Measurements from ENCODE around the gene CDC25B.

Gene CDC25B

DNA sequence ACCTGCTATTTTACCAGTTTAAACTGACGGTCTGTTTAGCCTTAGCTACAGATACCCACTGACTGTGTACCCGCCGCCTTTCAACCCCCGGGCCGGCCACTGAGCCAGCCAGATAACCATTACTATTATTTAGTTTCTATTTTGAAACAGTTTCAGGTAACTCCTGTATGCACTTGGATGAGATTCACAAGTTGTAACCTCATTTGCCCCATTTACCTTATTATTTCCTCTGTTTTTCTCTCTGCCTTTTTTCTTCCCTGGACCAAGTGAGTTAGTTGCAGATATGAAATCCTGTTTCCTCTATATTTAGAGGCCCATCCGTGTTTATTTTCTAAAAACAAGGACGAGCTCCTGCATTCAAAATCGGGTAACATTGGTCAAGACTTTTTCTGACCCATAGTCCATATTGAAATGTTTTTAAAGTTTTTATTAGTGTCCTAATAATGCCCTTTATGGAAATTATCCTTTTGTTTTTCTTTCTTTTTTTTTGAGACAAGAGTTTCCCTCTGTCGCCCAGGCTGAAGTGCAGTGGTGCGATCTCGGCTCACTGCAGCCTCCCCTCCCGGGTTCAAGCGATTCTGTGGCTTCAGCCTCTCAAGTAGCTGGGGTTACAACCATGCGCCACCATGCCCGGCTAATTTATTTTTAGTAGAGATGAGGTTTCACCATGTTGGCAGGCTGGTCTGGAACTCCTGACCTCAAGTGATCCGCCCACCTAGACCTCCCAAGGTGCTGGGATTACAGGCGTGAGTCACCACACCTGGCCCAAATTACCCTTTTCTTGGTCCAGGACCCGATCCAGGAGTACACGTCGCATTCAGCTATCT lies 25.0 kb downstream of the CDC25B start:
- TF ChIP-seq POLR2AphosphoS5 (IDR thresholded peaks at IDR 0.05; ENCODE audit: low read depth, low read length) (no peak; the same call in 1 of the 2 replicates), SIN3A (IDR thresholded peaks at IDR 0.05; ENCODE audit: borderline replicate concordance, insufficient read depth, low read length) (no peak)

DNA sequence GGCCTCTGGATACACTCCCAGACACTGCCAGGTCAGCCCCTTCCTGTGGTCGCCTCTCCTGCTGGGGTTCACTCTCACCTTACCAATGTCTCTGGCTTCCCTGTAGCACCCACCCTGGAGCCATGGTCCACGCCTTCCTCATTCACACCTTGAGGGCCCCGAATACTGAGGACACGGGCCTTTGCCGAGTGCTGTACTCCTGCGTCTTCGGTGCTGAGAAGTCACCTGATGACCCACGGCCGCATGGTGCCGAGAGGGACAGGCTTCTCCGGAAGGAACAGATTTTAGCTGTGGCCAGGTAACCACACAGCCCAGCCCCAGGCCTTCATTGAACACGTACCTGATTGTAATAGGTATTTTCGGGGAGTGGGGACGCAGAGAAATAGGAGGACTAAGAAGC lies 25.9 kb downstream of the CDC25B start:
- TF ChIP-seq TAF1 (IDR thresholded peaks at IDR 0.05; ENCODE audit: borderline replicate concordance, insufficient read depth, low read length) (no peak), SIN3A (IDR thresholded peaks at IDR 0.05; ENCODE audit: borderline replicate concordance, insufficient read depth, low read length) (no peak), FOXP2 (optimal IDR thresholded peaks at IDR 0.05; ENCODE audit: borderline replicate concordance, extremely low read depth, extremely low read length, insufficient read depth) (no peak), POLR2AphosphoS5 (IDR thresholded peaks at IDR 0.05; ENCODE audit: low read depth, low read length) (no peak)
- TF ChIP-seq, protein P1, sequence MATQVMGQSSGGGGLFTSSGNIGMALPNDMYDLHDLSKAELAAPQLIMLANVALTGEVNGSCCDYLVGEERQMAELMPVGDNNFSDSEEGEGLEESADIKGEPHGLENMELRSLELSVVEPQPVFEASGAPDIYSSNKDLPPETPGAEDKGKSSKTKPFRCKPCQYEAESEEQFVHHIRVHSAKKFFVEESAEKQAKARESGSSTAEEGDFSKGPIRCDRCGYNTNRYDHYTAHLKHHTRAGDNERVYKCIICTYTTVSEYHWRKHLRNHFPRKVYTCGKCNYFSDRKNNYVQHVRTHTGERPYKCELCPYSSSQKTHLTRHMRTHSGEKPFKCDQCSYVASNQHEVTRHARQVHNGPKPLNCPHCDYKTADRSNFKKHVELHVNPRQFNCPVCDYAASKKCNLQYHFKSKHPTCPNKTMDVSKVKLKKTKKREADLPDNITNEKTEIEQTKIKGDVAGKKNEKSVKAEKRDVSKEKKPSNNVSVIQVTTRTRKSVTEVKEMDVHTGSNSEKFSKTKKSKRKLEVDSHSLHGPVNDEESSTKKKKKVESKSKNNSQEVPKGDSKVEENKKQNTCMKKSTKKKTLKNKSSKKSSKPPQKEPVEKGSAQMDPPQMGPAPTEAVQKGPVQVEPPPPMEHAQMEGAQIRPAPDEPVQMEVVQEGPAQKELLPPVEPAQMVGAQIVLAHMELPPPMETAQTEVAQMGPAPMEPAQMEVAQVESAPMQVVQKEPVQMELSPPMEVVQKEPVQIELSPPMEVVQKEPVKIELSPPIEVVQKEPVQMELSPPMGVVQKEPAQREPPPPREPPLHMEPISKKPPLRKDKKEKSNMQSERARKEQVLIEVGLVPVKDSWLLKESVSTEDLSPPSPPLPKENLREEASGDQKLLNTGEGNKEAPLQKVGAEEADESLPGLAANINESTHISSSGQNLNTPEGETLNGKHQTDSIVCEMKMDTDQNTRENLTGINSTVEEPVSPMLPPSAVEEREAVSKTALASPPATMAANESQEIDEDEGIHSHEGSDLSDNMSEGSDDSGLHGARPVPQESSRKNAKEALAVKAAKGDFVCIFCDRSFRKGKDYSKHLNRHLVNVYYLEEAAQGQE (IDR thresholded peaks at IDR 0.05; ENCODE audit: insufficient read depth in 1 of 2, low read depth in 2 of 2, low read length in 2 of 2): no peak

DNA sequence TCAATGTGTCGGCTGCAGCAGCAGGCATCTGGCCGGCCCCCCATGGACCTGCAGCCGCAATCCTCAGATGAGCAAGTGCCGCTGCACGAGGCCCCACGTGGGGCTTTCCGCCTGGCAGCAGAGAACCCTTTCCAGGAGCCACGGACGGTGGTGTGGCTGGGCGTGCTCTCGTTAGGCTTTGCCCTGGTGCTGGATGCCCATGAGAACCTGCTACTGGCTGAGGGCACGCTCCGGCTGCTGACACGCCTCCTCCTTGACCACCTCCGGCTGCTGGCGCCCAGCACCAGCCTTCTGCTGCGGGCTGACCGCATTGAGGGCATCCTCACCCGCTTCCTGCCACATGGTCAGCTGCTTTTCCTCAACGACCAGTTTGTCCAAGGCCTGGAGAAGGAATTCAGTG lies 27.8 kb downstream of the CDC25B start:
- TF ChIP-seq, protein P1 (IDR thresholded peaks at IDR 0.05; ENCODE audit: insufficient read depth in 1 of 2, low read depth in 2 of 2, low read length in 2 of 2): no peak

DNA sequence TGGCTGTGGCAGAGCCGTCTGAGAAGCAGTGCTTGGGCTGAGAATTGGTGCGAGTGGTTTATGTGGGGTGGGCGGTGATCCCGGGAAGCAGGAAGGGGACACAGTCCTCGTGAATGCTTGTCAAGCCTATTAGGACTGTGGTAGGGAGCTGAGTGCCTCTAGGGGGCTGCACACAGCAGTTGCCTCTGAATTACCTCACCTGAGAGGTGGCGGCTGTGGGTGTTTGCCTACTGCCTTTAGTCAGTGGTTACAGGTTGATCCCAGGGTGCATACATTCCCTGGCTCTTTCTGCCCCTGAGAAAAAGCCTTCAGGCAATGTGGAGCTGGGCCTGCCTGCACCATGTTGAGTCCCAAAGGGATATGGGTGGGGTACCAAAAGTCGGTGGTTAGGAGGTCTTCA lies 29.4 kb downstream of the CDC25B start:
- TF ChIP-seq SIN3A (IDR thresholded peaks at IDR 0.05; ENCODE audit: borderline replicate concordance, insufficient read depth, low read length): no peak
- no peak for TF ChIP-seq TAF1 (IDR thresholded peaks at IDR 0.05; ENCODE audit: borderline replicate concordance, insufficient read depth, low read length)
- TF ChIP-seq FOXP2 (optimal IDR thresholded peaks at IDR 0.05; ENCODE audit: borderline replicate concordance, extremely low read depth, extremely low read length, insufficient read depth): no peak
- TF ChIP-seq, protein P1 (IDR thresholded peaks at IDR 0.05; ENCODE audit: insufficient read depth in 1 of 2, low read depth in 2 of 2, low read length in 2 of 2): no peak

GRCh38 chr20:3826420-3826819 lies 30.3 kb downstream of the CDC25B start:
- TF ChIP-seq FOXP2 (optimal IDR thresholded peaks at IDR 0.05; ENCODE audit: borderline replicate concordance, extremely low read depth, extremely low read length, insufficient read depth): no peak

- TF ChIP-seq SIN3A (IDR thresholded peaks at IDR 0.05; ENCODE audit: borderline replicate concordance, insufficient read depth, low read length) (no peak), POLR2AphosphoS5 (IDR thresholded peaks at IDR 0.05; ENCODE audit: low read depth, low read length) (no peak), FOXP2 (optimal IDR thresholded peaks at IDR 0.05; ENCODE audit: borderline replicate concordance, extremely low read depth, extremely low read length, insufficient read depth) (no peak)
Measured at GRCh38 chr20:3828798-3829197, 32.7 kb downstream of the CDC25B start.

- TF ChIP-seq TAF1 (IDR thresholded peaks at IDR 0.05; ENCODE audit: borderline replicate concordance, insufficient read depth, low read length) (no peak), FOXP2 (optimal IDR thresholded peaks at IDR 0.05; ENCODE audit: borderline replicate concordance, extremely low read depth, extremely low read length, insufficient read depth) (no peak), POLR2AphosphoS5 (IDR thresholded peaks at IDR 0.05; ENCODE audit: low read depth, low read length) (no peak), SIN3A (IDR thresholded peaks at IDR 0.05; ENCODE audit: borderline replicate concordance, insufficient read depth, low read length) (no peak)
- TF ChIP-seq, protein P1 (IDR thresholded peaks at IDR 0.05; ENCODE audit: insufficient read depth in 1 of 2, low read depth in 2 of 2, low read length in 2 of 2): no peak
Measured at GRCh38 chr20:3836132-3836531, 40.0 kb downstream of the CDC25B start.
